K562 (cell line): Measurements from ENCODE around the gene LRRC74B. TPM values are rescaled to one million over a fixed set of nuclear protein-coding genes. Genes with fewer than 3 reads are reported as not detected.

Experiments used
- BHLHE40 ChIP-seq: IDR thresholded peaks from 2 replicates; pipeline ENCODE4 v1.6.1; 2011; ENCODE audit warnings: low read length, improper control_type of control experiment
- CBX5 ChIP-seq: IDR thresholded peaks from 2 replicates; pipeline ENCODE4 v1.6.1; 2014; ENCODE audit warnings: low read depth, borderline replicate concordance
- EZH2 ChIP-seq: IDR thresholded peaks from 2 replicates; pipeline ENCODE4 v1.6.1; 2012; ENCODE audit warnings: low read depth, mild to moderate bottlenecking, inconsistent platforms, low read length, borderline replicate concordance
- FOXA3 ChIP-seq, 2 experiments: fragments of 450-650 bp in 1 of 2; sonication (generic) in 1 of 2; formaldehyde crosslinking; IDR thresholded peaks in 1 of 2; conservative IDR thresholded peaks in 1 of 2; 2 replicates each; pipeline versions ENCODE4 v1.4.0 to v1.8.0; 2020 to 2022; ENCODE audit warnings: mild to moderate bottlenecking in 2 of 2, missing genetic modification reagents in 1 of 2
- GTF2F1 ChIP-seq: IDR thresholded peaks from 2 replicates; pipeline ENCODE4 v1.6.1; 2011; ENCODE audit warnings: low read depth, low read length, improper control_type of control experiment
- HMGN3 ChIP-seq: IDR thresholded peaks from 2 replicates; pipeline ENCODE4 v1.6.1; 2011; ENCODE audit warnings: borderline replicate concordance, low read depth, mild to moderate bottlenecking, mixed read lengths, low read length; ENCODE audit not compliant: insufficient read length; ENCODE audit errors: extremely low read depth
- HOMEZ ChIP-seq: fragments of 250-450 bp; sonication (Bioruptor Pico); IDR thresholded peaks from 2 replicates; pipeline ENCODE4 v1.4.0; 2020; ENCODE audit warnings: mild to moderate bottlenecking, moderate library complexity
- IRF2 ChIP-seq: sonication (generic); formaldehyde crosslinking; IDR thresholded peaks from 2 replicates; pipeline ENCODE4 v1.8.1; 2022; ENCODE audit warnings: mild to moderate bottlenecking, missing genetic modification reagents
- MAX ChIP-seq: sonication (generic); formaldehyde crosslinking; IDR thresholded peaks from 2 replicates; pipeline ENCODE4 v1.9.0; 2022; ENCODE audit warnings: mild to moderate bottlenecking, missing genetic modification reagents
- PRDM10 ChIP-seq: fragments of 450-650 bp; IDR thresholded peaks from 2 replicates; pipeline ENCODE4 v1.6.1; 2018; ENCODE audit not compliant: partially characterized antibody
- SAP30 ChIP-seq: fragments of 200-600 bp; sonication (generic); IDR thresholded peaks from 2 replicates; pipeline ENCODE4 v1.6.1; 2012; ENCODE audit warnings: borderline replicate concordance, low read depth, mild to moderate bottlenecking, moderate library complexity, low read length, control low read depth, inconsistent platforms; ENCODE audit not compliant: insufficient read depth, poor library complexity, severe bottlenecking
- SMC3 ChIP-seq: conservative IDR thresholded peaks from 2 replicates; pipeline ENCODE4 v1.6.1; 2011; ENCODE audit warnings: low read depth, low read length, improper control_type of control experiment; ENCODE audit not compliant: insufficient read depth
- TBP ChIP-seq: optimal IDR thresholded peaks from 2 replicates; pipeline ENCODE3; 2011; ENCODE audit warnings: low read depth, low read length, improper control_type of control experiment
- TEAD4 ChIP-seq, 2 experiments: sonication (generic) in 1 of 2; formaldehyde crosslinking in 1 of 2; IDR thresholded peaks; 2 replicates each; pipeline versions ENCODE4 v1.6.1 to v1.8.0; 2012 to 2022; ENCODE audit warnings: borderline replicate concordance in 1 of 2, inconsistent platforms in 1 of 2, low read length in 1 of 2, mild to moderate bottlenecking in 1 of 2, missing genetic modification reagents in 1 of 2
- U2AF2 ChIP-seq: fragments of 200-400 bp; formaldehyde crosslinking; optimal IDR thresholded peaks from 2 replicates; pipeline ENCODE3; 2017; ENCODE audit warnings: low read depth, mild to moderate bottlenecking, low read length
- USF1 ChIP-seq: sonication (generic); formaldehyde crosslinking; IDR thresholded peaks from 2 replicates; pipeline ENCODE4 v1.9.0; 2022; ENCODE audit warnings: mild to moderate bottlenecking, missing genetic modification reagents
- polyA plus RNA-seq, 8 experiments: library from polyadenylated mRNA; depleted of rRNA in 4 of 8; stranded (reverse) in 5 of 8; unstranded in 3 of 8; fragments of >200 nt; fragmentation: Nextera tagmentation in 2 of 8; fragmentation: Illumina TruSeq in 1 of 8; extraction: Ambion mirVana in 2 of 8; extraction: Trizol in 1 of 8; gene quantifications; 2 replicates each; pipeline versions ENCODE4 v1.2.1 to v1.2.3, GENCODE V29; 2011 to 2014; ENCODE audit warnings: inconsistent platforms in 1 of 8, missing spikeins in 1 of 8
- total RNA-seq, 7 experiments: library from RNA; depleted of rRNA in 6 of 7; stranded (reverse); fragments of >200 nt in 6 of 7; fragmentation: Illumina TruSeq in 2 of 7; extraction: Trizol in 2 of 7; gene quantifications; 2 replicates each; pipeline versions ENCODE4 v1.2.1 to v1.2.3, GENCODE V29; 2011 to 2021; ENCODE audit warnings: low replicate concordance in 1 of 7

Gene LRRC74B
- total and polyA plus RNA-seq, 9 of the 15 experiments (the other 6 are each of a cell fraction or from before 2014, with no cell fraction given): not detected

- no peak for TF ChIP-seq TEAD4 (IDR thresholded peaks at IDR 0.05; ENCODE audit: low read length)
- TF ChIP-seq TEAD4 (CRISPR knock-in tag; IDR thresholded peaks at IDR 0.05; ENCODE audit: borderline replicate concordance): peak; percentile 70; the same call in 1 of the 2 replicates
- peak; percentile 51; the same call in 1 of the 2 replicates for TF ChIP-seq USF1 (CRISPR knock-in tag)
- TF ChIP-seq IRF2 (CRISPR knock-in tag): peak; percentile 67; the same call in 1 of the 2 replicates
- no peak for TF ChIP-seq U2AF2
- peak; percentile 48 for TF ChIP-seq BHLHE40
- peak; percentile 68; the same call in 1 of the 2 replicates for TF ChIP-seq MAX
- no peak for TF ChIP-seq SAP30
- 0 out of 2 replicates have a peak, but pooled peaks have one; percentile 47 for TF ChIP-seq GTF2F1
- peak; percentile 14 for TF ChIP-seq PRDM10
- TF ChIP-seq SMC3: 0 out of 2 replicates have a peak, but pooled peaks have one; percentile 4
- TF ChIP-seq HOMEZ (CRISPR knock-in tag): no peak
- no peak for TF ChIP-seq HMGN3
- peak; percentile 17; the same call in 1 of the 2 replicates for TF ChIP-seq EZH2
- TF ChIP-seq FOXA3 (CRISPR knock-in tag; conservative IDR thresholded peaks at IDR 0.05 in 1 of 2, IDR thresholded peaks at IDR 0.05 in 1 of 2): 0 out of 4 replicates have a peak, but pooled peaks of 1 of the 2 experiments have one; percentile 45
- no peak for TF ChIP-seq CBX5
- no peak for TF ChIP-seq TBP
Observed at GRCh38 chr22:21064917-21065864, 19.4 kb downstream of the LRRC74B start (continued).
